ENCODE data around the gene PADI3.

PADI3 gene

GRCh38 chr1:17228619-17229018 lies 20.3 kb upstream of the PADI3 start:
- TF ChIP-seq GABPA (IDR thresholded peaks at IDR 0.05; ENCODE audit: low read depth): no peak
- no peak for TF ChIP-seq CTCF (IDR thresholded peaks at IDR 0.05; ENCODE audit: insufficient read depth, low read length)
- TF ChIP-seq REST (IDR thresholded peaks at IDR 0.05; ENCODE audit: insufficient replicate concordance, low read depth): no peak
- no peak for TF ChIP-seq POLR2AphosphoS5 (IDR thresholded peaks at IDR 0.05; ENCODE audit: low read depth)
- no peak for TF ChIP-seq SPI1 (IDR thresholded peaks at IDR 0.05; ENCODE audit: borderline replicate concordance, low read depth)
- no peak for DNase-seq (ENCODE audit: low read depth in 1 of 2, low spot score in 1 of 2)
- Histone ChIP-seq H3K4me3 (replicated peaks; ENCODE audit: insufficient read depth, low read length) (no peak overlapping the region), H3K27ac (replicated peaks) (no peak overlapping the region), H3K27me3 (ENCODE audit: insufficient read depth, poor library complexity, severe bottlenecking) (no peaks in the 10 kb centered on the region)

GRCh38 chr1:17229379-17229778 lies 19.5 kb upstream of the PADI3 start:
- TF ChIP-seq SPI1 (IDR thresholded peaks at IDR 0.05; ENCODE audit: borderline replicate concordance, low read depth): no peak
- no peak for TF ChIP-seq REST (IDR thresholded peaks at IDR 0.05; ENCODE audit: insufficient replicate concordance, low read depth)
- no peak for TF ChIP-seq GABPA (IDR thresholded peaks at IDR 0.05; ENCODE audit: low read depth)
- no peak for TF ChIP-seq CTCF (IDR thresholded peaks at IDR 0.05; ENCODE audit: insufficient read depth, low read length)
- TF ChIP-seq POLR2AphosphoS5 (IDR thresholded peaks at IDR 0.05; ENCODE audit: low read depth): no peak
- H3K27me3 ChIP-seq (ENCODE audit: insufficient read depth, poor library complexity, severe bottlenecking): no peaks in the 10 kb centered on the region
- no peak overlapping the region for H3K27ac ChIP-seq (replicated peaks)
- no peak overlapping the region for H3K4me3 ChIP-seq (replicated peaks; ENCODE audit: insufficient read depth, low read length)
- no peak for DNase-seq (ENCODE audit: low read depth in 1 of 2, low spot score in 1 of 2)

- Histone ChIP-seq H3K27ac (replicated peaks) (no peak overlapping the region), H3K4me3 (replicated peaks; ENCODE audit: insufficient read depth, low read length) (no peak overlapping the region), H3K27me3 (ENCODE audit: insufficient read depth, poor library complexity, severe bottlenecking) (no peaks in the 10 kb centered on the region)
- no peak for DNase-seq (ENCODE audit: low read depth in 1 of 2, low spot score in 1 of 2)
- TF ChIP-seq POLR2AphosphoS5 (IDR thresholded peaks at IDR 0.05; ENCODE audit: low read depth) (no peak), GABPA (IDR thresholded peaks at IDR 0.05; ENCODE audit: low read depth) (no peak), CTCF (IDR thresholded peaks at IDR 0.05; ENCODE audit: insufficient read depth, low read length) (no peak), SPI1 (IDR thresholded peaks at IDR 0.05; ENCODE audit: borderline replicate concordance, low read depth) (no peak), REST (IDR thresholded peaks at IDR 0.05; ENCODE audit: insufficient replicate concordance, low read depth) (no peak)
Measured at GRCh38 chr1:17230106-17230505, 18.8 kb upstream of the PADI3 start.
